HS-5 (cell line): ENCODE measurements around the gene OR2V2.
"Not testable (repeated sequence)": the region's sequence is repeated elsewhere in the genome, so short reads cannot be mapped to it uniquely, and the experiment has no call there.

Experiments
- DNase-seq: peaks from one replicate; pipeline ENCODE4 v3.0.0-alpha.2; 2012; ENCODE audit warnings: low read depth

Gene OR2V2

DNA sequence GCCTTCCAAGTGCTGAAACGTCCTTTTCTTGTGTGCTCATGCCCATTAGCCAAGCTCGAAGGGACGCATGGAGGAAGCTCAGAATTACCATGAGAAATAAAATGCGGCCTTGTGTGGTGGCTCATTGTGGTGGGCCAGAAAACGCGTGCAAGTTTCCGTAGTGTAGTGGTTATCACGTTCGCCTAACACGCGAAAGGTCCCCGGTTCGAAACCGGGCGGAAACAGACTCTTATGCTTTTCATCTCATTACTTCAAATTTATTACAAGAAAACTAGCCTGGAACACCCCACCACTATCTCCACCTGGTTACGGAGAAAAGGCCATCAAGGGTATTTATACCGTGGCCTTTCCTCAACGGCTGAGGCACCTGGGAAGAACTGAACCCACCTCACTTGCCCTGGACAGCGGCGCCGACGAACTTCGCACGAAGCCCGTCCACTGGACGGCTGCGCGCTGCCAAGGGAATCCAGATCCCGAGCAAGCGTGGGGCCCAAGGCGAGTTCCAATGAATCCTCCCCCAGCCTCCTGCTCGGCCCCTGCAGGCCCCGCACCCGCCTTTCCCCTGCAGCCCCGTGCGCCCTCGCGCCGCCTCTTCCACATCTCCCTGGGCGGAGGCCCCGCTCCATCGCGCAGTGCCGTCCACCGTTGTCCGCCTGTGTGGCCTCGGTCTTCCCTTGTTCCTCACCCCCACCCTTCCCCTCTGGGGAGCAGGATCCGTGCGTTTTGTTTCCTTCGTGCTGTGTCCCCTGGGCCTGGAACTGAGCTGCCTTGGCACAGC lies 22.3 kb downstream of the OR2V2 start:
- not testable (repeated sequence) for DNase-seq

DNA sequence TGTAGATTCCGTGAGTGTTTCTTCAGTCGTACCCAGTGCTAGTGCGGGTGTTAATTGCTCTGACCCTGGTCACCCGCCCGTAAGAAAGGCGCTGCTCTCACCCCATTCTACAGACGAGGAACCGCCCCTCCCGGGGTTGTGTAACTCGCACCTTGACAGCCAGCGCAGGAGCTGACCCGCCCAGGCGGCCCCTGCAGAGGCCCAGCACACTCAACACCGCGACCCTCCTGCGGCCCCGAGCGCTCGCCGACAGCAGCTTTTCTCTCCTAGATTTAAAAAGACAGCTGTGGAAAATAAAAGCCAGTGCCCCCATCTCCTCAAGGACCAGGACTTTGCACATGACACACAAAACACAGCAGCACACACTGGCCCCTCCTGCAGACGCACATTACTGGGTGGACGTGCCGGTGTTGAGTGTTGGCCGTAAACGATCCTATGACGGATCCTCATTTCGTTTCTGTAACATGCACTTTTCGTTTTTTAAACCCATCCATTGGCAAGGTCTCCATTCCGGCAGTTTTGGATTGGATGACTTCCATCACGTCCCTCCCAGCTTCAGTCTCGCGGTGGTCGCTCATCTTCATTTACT lies 22.9 kb downstream of the OR2V2 start:
- DNase-seq: no peak

DNA sequence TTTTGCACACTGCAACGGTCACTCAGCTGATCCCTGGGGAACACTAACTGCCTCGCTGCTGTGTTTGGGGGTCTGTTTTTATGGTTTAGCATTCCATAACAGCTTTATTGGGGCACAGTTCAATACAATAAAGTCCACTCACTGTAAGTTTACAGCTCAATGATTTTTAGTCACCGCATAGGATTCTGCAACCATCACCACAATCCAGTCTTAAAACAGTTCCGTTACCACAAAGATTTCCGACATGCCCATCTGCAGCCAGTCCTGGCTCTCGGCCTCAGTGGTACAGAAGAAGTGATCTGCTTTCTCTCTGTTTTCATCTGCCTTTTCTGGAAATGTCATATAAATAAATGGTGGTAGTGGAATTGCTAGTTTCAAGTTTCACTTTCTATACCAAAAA lies 23.6 kb downstream of the OR2V2 start:
- DNase-seq: no peak

DNA sequence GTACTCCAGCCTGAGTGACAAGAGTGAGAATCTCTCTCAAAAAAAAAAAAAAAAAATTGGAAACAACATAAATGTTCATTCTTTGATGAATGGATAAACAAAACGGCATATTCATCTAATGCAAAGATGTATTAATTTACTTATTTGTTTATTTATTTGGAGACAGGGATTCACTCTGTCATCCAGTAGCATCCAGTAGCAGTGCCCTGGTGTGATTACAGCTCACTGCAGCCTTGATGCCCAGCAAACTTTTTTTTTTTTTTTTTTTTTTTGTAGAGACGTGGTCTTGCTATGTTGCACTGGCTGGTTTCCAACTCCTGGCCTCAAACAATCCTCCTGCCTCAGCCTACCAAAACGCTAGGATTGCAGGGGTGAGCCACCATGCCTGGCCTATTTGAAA lies 24.4 kb downstream of the OR2V2 start:
- DNase-seq: no peak

DNA sequence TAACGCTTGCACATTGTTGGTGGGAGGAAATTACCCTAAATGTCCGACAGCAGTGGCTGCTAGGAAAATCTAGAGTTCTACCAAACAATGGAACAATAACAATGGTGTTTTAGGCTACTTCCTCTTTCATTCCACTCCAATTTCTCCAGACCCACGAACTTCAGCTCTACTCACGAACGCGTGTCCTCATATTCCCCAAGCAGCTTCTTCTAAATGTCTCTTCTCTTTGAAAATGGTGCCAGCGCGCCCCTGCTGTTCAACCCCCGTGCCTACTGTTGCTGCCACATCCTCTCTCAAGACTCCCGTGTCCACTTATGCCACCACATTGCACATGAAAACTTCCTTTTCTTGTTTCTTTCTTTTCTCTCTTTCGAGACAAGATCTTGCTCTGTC lies 25.6 kb downstream of the OR2V2 start:
- DNase-seq: no peak

DNA sequence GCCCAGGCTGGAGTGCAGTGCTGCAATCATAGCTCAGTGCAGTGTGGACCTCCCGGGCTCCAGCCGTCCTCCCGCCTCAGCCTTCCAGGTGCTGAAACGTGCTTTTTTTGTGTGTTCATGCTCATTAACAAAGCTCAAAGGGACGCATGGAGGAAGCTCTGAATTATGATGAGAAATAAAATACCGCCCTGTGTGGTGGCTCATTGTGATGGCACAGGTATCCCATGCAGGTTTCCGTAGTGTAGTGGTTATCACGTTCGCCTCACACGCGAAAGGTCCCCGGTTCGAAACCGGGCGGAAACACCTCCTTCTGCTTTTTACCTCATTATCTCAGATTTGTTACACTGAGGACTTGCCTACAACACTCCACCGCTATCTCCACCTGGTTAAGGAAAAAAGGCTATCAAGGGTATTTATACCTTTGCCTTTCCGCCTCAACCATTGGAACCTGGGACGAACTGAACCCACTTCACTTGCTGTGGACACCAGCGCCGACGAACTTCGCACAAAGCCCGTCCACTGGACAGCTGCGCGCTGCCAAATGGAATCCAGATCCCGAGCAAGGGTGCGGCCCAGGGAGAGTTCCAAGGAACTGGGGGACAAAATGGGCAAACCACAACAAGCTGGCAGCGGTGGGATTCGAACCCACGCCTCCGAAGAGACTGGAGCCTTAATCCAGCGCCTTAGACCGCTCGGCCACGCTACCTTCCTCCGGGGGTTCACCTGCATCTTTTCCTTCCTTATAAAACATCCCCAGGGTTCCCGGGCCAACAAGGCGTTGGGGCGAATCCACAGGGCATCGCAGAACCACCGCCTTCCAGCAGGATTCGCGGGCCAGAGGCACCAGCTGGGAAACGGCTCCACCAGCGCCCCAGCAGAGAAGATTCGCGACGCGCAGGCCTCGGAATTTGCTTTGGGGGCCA lies 26.3 kb downstream of the OR2V2 start:
- DNase-seq: no peak

DNA sequence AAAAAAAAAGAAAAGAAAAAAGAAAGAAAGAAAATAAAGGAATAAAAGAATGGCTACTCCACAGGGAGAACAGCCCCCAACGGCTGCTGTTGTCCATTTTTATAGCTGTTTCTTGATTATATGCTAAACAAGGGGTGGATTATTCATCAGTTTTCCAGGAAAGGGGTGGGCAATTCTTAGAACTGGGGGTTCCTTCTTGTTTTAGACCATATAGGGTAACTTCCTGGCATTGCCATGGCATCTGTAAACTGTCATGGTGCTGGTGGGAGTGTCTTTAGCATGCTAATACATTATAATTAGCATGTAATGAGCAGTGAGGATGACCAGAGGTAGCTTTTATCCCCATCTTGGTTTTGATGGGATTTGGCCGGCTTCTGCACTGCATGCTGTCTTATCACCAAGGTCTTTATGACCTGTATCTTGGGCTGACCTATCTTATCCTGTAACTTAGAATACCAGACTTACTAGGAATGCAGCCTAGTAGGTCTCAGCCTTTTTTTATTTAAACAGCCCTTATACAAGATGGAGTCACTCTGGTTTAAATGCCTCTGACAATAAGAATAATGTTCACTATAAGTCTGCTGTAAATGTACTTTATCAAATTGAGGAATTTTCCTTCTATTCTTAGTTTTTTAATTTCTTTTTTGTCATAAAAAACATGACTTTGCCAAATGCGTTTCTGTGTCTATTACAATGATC lies 29.0 kb downstream of the OR2V2 start:
- DNase-seq: no peak

DNA sequence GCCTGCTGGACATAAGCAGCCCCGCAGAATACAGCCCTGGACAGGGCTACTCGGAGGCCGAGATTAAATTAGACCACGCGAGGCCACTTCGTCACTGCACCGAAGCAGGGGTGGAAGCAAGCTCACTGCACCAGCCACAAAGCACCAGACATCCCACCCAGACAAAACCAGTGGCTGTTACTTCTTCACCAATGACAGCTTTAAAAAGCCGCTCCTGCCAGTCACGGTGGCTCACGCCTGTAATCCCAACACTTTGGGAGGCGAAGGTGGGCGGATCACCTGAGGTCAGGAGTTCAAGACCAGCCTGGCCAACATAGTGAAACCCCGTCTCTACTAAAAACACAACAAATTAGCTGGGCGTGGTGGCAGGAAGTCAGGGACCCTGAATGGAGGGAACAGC lies 30.2 kb downstream of the OR2V2 start:
- not testable (repeated sequence) for DNase-seq

DNA sequence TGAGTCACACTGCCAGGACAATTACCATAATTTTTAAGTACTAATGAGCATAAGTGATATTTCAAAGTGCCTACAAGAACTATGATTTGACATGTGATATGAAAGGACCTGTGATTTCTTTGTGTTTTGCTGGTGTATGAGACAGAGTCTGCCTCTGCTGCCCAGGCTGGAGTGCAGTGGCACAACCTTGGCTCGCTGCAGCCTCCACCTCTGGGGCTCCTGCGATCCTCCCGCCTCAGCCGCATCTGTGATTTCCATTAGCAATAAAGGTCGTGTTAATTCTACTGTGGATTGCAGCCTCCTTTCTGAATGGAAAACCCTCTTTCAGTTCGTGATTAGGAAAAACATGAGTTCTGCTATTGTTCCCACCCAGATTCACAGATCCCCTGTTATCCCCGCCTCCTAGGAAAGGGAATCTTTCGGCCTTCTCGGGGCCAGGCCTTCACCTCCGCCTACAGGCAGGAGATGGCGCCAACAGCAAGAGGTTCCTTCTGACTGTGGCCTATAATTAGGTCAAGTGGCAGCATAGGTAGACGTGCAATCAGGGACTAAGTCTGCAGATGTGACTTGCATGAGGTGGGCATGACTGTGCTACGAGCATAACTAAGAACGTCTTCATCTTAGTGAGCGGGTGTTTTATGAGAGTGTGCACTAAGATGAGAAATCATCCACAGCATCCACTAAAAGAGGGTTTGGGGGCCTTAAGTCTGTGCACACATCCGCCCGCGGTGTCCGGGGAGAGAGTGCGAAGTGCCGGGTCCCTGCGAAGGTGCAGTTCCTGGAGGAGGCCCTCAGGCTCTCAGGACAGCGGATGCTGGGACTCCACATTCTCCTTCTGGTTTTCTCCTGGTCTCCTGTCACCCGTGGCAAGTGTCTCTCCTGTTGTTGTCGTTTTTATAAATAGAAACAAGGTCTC lies 34.5 kb downstream of the OR2V2 start:
- DNase-seq: no peak

DNA sequence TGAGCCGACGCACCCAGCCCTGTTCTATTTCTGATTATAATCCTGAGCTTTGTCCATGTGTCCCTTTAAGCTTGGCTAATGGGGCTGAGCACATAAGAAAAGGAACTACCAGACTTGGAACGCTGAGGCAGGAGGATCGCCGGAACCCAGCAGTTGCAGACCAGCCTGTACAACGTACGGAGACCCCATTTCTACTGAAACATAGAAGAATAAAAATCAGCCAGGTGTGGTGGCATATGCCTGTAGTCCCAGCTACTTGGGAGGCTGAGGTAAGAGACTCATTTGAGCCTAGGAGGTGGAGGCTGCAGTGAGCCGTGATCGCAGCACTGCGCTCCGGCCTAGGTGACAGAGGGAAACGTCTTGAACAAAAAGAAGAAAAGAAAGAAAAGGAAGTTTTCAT lies 35.3 kb downstream of the OR2V2 start:
- DNase-seq: no peak

DNA sequence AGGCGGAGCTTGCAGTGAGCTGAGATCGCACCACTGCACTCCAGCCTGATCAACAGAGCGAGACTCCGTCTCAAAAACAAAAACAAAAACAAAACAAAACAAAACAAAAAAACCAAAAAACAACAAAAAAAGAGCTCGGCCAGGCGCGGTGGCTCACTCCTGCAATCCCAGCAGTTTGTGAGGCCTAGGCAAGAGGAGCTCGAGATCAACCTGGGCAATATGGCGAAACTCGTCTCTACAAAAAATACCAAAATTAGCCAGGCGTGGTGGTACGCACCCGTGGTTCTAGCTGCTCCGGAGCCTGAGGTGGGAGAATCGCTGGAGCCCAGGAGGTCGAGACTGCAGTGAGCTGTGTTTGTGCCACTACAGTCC lies 37.4 kb downstream of the OR2V2 start:
- no peak for DNase-seq

DNA sequence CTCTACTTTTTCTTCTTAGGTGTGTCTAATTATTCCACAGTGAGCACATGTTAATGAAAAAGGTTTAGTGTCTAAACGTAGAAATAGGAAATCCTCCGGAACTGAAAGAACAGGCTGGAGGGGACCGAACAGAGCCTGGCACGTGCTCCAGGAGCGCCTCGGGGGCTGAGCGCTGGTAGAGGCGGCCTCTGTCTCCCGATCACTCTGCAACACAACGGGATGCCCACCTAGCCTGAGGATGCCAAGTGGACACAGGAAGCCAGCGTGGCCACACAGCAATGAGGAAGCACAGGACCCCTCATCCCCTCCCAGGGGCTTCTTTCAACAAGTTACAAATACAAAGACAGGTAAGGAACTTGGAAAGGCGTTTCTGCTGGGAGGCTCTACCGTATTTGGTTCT lies 38.2 kb downstream of the OR2V2 start:
- no peak for DNase-seq

DNA sequence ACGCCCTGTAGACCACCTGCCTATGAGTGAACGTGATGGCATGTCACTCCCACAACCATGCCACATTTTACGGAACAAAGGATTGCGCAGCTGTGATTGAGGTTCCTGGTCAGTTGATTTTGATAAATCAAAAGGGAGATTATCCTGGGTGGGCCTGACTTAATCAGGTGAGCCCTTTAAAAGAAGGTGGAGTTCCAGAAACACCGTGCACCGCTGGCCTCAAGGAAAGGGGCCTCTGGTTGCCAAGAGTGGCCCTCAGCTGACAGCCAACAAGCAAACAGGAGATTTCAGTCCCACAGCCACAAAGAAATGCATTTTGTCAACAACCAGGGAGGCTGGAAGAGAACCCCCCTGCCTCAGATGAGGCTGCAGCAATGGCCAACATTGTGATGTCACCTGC lies 38.6 kb downstream of the OR2V2 start:
- DNase-seq: no peak

DNA sequence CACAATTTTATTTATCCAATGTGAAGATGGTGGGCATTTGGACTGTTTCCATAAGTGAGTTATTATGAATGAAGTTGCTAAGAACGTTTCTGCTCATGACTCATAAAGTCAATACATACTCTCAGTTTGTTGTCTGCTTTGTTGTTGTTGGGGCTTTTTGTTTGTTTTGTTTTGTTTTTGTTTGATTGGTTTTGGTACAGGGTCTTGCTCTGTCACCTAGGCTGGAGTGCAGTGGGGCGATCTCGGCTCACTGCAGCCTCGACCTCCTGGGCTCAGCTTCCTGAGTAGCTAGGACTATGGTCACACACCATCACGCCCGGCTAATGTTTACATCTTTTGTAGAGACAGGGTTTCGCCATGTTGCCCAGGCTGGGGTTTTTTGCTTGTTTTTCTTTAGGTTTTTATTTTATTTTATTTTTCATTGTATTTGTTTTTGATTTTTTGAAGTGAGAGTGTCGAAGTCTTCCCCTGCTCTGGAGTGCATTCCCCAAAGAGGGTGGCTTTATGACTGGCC lies 39.7 kb downstream of the OR2V2 start:
- DNase-seq: no peak

DNA sequence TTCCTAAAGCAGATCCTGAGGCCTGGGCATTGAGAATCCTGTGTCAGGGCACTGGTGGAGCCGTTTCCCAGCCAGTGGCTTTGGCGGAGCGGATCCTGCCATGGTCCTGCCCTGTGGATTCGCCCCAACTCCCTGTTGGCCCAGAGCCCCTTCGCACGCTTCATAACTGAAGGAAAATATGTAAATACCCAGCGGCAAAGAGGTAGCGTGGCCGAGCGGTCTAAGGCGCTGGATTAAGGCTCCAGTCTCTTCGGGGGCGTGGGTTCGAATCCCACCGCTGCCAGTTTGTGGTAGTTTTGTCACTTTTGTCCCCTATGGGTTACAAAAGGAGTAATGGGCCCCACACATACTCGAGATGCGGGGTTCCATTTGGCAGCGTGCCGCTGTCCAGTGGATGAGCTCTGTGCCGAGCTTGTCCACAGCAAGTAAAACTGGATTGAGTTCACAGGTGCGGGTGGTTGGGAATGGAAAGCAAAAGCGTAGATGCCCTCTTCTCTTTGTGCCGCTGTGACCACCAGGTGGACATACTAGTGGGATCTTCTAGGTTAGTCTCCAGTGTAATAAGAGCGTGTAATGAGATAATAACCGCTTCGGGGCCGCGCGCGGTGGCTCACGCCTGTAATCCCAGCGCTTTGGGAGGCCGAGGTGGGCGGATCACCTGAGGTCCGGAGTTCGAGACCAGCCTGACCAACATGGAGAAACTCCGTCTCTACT lies 40.3 kb downstream of the OR2V2 start:
- DNase-seq: no peak

DNA sequence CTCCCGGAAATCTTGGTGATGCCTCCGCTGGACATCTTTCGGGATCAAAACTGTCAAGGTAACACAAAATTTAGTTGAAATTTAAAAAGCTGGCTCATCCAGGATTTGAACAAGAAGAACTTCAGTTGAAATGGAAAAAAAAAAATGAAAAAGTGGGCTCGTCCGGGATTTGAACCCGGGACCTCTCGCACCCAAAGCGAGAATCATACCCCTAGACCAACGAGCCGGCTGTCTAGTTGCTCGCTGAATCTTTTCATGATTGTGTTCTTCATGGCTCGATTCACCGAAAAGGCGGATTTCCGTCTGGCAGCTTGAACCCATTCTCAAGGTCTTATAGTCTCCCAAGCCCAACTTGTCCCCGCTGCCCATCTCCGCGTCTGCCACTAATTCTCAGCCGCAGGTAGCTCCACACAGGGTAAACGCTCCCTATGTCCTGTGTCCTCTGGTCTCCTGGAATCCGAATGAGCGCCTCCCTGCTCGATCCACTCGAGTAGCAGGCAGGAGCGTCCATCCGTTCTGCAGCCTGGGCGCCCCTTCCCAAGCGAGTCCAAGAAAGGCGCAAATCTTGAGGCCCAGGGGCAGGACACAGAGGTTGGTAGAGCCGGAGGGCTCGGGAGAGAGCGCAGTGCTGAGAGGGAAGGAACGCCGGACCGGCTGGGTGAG lies 41.4 kb downstream of the OR2V2 start:
- no peak for DNase-seq

DNA sequence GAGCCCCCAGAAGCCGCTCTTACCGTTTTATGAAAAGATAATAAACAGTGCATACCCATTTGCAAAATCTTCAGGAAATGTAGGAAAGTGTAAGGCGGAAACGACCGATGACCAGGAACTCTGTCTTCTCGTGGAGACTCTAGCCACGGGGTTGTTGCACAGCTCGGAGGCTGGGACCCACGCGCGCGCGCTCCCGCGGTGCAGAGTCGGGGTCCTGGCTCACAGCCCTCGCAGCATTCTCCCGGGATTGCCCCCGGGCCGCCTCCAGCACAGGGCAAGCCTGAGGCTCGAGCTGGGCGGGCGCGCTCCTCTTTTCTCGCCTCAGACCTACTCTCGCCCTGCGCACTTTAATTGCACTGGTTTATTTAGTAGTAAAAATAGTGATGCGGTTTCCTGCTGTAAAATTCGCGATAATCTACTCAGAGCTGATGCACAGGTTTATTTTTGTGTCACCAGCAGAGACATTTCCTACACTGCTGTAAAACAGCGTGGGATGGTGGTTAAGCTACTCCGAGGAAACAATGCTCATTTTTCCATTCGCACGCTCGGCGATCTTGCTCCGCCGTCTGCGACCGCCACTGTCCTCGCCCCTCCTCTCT lies 42.1 kb downstream of the OR2V2 start:
- no peak for DNase-seq

DNA sequence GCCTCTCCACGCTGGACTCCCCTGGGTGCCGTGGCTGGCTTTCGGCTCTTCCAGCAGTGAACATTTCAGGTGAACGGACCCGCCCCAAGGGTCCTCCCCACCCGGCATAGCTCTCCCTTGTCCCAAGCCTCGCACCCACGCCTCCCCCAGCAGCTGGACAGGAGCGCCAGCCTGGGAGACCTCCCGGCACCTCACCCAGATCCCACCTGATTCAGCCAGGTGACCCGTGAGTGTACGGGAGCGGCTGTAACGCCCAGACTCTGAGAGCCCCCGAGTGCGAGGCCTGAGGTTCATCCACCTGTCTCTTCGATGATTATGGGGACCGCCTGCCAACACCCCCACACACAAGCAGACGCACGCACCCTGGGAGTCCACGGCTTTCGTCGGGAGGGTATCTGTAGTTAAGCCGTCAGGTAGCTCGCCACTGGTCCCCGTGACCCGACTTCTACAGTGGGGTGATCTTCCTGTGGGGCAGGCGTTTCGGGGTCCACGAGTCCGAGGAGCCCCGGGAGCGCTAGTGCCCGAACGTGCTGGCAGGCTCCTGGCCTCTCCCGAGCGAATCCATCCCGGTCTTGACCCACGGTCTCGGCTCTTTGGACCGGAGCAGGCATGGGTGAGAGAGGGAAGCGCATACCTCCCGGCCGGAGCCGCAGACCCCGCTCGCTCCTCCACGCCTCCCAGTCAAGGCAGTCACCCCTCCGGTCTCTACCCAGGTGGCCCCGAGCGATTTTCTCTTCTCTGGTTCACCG lies 42.8 kb downstream of the OR2V2 start:
- DNase-seq: no peak
